GM12873 (cell line): Measurements from ENCODE around the gene BCKDHB.

Source experiments
- CTCF ChIP-seq: IDR thresholded peaks from 2 replicates; pipeline ENCODE4 v1.5.1; 2012; ENCODE audit warnings: low read depth, mild to moderate bottlenecking, moderate library complexity, low read length, control low read depth; ENCODE audit not compliant: insufficient read depth; ENCODE audit errors: missing control alignments

The BCKDHB gene

GRCh38 chr6:80206758-80207157, 100.3 kb downstream of the BCKDHB start:
- no peak for TF ChIP-seq CTCF

- TF ChIP-seq CTCF, result no peak
Observed at GRCh38 chr6:80209430-80209829, 103.0 kb downstream of the BCKDHB start.

- TF ChIP-seq CTCF, result no peak
Observed at GRCh38 chr6:80210618-80211017, 104.1 kb downstream of the BCKDHB start.

- TF ChIP-seq CTCF, result no peak
Observed at GRCh38 chr6:80211286-80211685, 104.8 kb downstream of the BCKDHB start.

GRCh38 chr6:80214436-80215022, 108.1 kb downstream of the BCKDHB start:
- TF ChIP-seq CTCF, result peak; percentile 76

- TF ChIP-seq CTCF, result no peak
Observed at GRCh38 chr6:80215063-80215462, 108.6 kb downstream of the BCKDHB start.

GRCh38 chr6:80217794-80218193, 111.3 kb downstream of the BCKDHB start:
- TF ChIP-seq CTCF, result no peak
